Upper lobe of left lung (tissue), 6 donors: Measurements from ENCODE around the gene PPP2R2D. TPM values are rescaled to one million over a fixed set of nuclear protein-coding genes. Genes with fewer than 3 reads are reported as not detected.

ENCODE experiments used
- ATAC-seq, 2 donors: fragments of 200-7000 bp; cut with Tn5 transposase; one replicate each; pipeline ENCODE4 v1.9.1; 2022; ENCODE audit warnings: mild to moderate bottlenecking in 2 of 2, moderate library complexity in 2 of 2; ENCODE audit not compliant: low FRiP score in 2 of 2
- DNase-seq, 2 donors: peaks; one replicate each; pipeline ENCODE4 v3.0.0-alpha.2; 2019 to 2020
- H3K27ac ChIP-seq, 4 donors: fragments of 200-600 bp; sonication (generic); one replicate each; pipeline ENCODE4 v1.5.1; 2016 to 2019
- H3K27me3 ChIP-seq, 4 donors: fragments of 200-600 bp; sonication (generic); one replicate each; pipeline ENCODE4 v1.5.1; 2017 to 2019
- H3K36me3 ChIP-seq, 4 donors: fragments of 200-600 bp; sonication (generic); one replicate each; pipeline ENCODE4 v1.5.1; 2016 to 2019
- H3K4me1 ChIP-seq, 4 donors: fragments of 200-600 bp; sonication (generic); one replicate each; pipeline ENCODE4 v1.5.1; 2018 to 2019
- H3K4me3 ChIP-seq, 4 donors: fragments of 200-600 bp; sonication (generic); one replicate each; pipeline ENCODE4 v1.5.1; 2017 to 2019; ENCODE audit warnings: mild to moderate bottlenecking in 2 of 4, moderate library complexity in 1 of 4
- H3K9me3 ChIP-seq, 4 donors: fragments of 200-600 bp; sonication (generic); one replicate each; pipeline ENCODE4 v1.5.1; 2018 to 2019
- CTCF ChIP-seq, 6 experiments: fragments of 450-650 bp in 4 of 6; fragments of 200-600 bp in 2 of 6; sonication (generic) in 2 of 6; IDR thresholded peaks; one replicate each; pipeline ENCODE4 v1.5.1; 2016 to 2019; ENCODE audit warnings: antibody characterized with exemption in 6 of 6
- EP300 ChIP-seq, 4 donors: sonication (generic); formaldehyde crosslinking; IDR thresholded peaks; one replicate each; pipeline ENCODE4 v1.5.1; 2017; ENCODE audit warnings: antibody characterized with exemption in 4 of 4, control low read depth in 2 of 4
- POLR2A ChIP-seq, 4 donors: fragments of 450-650 bp; IDR thresholded peaks; one replicate each; pipeline ENCODE4 v1.5.1; 2016 to 2017; ENCODE audit warnings: antibody characterized with exemption in 4 of 4, mild to moderate bottlenecking in 2 of 4
- POLR2AphosphoS5 ChIP-seq, 2 donors: sonication (generic); formaldehyde crosslinking; IDR thresholded peaks; one replicate each; pipeline ENCODE4 v1.5.1; 2017; ENCODE audit warnings: antibody characterized with exemption in 2 of 2
- WGBS, 2 donors: methylation state at CpG; one replicate each; pipeline ENCODE4 v1.1.5; 2017 to 2018; 5-methylcytosine and 5-hydroxymethylcytosine counted together
- total RNA-seq, 6 donors: library from RNA; depleted of rRNA in 4 of 6; stranded (reverse); fragments of >200 nt in 4 of 6; gene quantifications; one replicate each; pipeline versions ENCODE4 v1.1.0 to v1.2.1, GENCODE V29; 2016 to 2021
- donor health status: DM: no; HTN: no; CAD: no; lungs with moderate emphysema.
- donor health status: DM: no; HTN: yes; CAD: no; lungs with severe emphysema.

Gene PPP2R2D
- total RNA-seq, 6 donors from 2014 or later: 20.5 to 60.8 (median 28.7) TPM

- peak overlapping the region; percentile 77 to 95 (median 86) for H3K4me3 ChIP-seq
- no peak for ATAC-seq
Measured at GRCh38 chr10:131899695-131900349, 986 bp upstream of the PPP2R2D start.

GRCh38 chr10:131901181-131901829 lies 497 bp downstream of the PPP2R2D start:
- peaks cover 0 to 3% (median 0%) of the 10 kb centered on the region in 4 donors for H3K27me3 ChIP-seq
- WGBS, 2 donors: 0 to 4% methylated on average over 14 to 19 of the region's 83 CpGs
- peak; percentile 55 to 93 for DNase-seq
- H3K9me3 ChIP-seq: no peaks in the 10 kb centered on the region
- H3K36me3 ChIP-seq: peaks cover 0 to 5% (median 0%) of the 10 kb centered on the region in 4 donors
- peak overlapping the region; percentile 77 to 95 (median 81) for H3K4me3 ChIP-seq
- H3K27ac ChIP-seq: peak overlapping the region; percentile 91 to 98 (median 95)
- H3K4me1 ChIP-seq: peaks cover 39 to 52% (median 44%) of the 10 kb centered on the region in 4 donors
- ATAC-seq: peak; percentile 58 to 64
- TF ChIP-seq POLR2A (IDR thresholded peaks at IDR 0.05) (peak in 1 of 4 donors; percentile 37), EP300 (IDR thresholded peaks at IDR 0.05) (no peak), POLR2AphosphoS5 (IDR thresholded peaks at IDR 0.05) (no peak), CTCF (IDR thresholded peaks at IDR 0.05) (no peak)

More at GRCh38 chr10:131899695-131900349, 986 bp upstream of the PPP2R2D start:
- WGBS, 2 donors: 23 to 28% methylated on average over 11 to 24 of the region's 24 CpGs
- peaks cover 30 to 40% (median 34%) of the 10 kb centered on the region in 4 donors for H3K4me1 ChIP-seq
- no peaks in the 10 kb centered on the region for H3K9me3 ChIP-seq
- DNase-seq: no peak
- no peaks in the 10 kb centered on the region for H3K36me3 ChIP-seq
- H3K27ac ChIP-seq: peak overlapping the region; percentile 91 to 98 (median 95)
- H3K27me3 ChIP-seq: peaks cover 0 to 3% (median 0%) of the 10 kb centered on the region in 4 donors
- TF ChIP-seq CTCF (IDR thresholded peaks at IDR 0.05): peak in 2 of 6 experiments; percentile 4 to 10
- TF ChIP-seq POLR2AphosphoS5 (IDR thresholded peaks at IDR 0.05): no peak
- TF ChIP-seq POLR2A (IDR thresholded peaks at IDR 0.05): no peak
- no peak for TF ChIP-seq EP300 (IDR thresholded peaks at IDR 0.05)

- TF ChIP-seq EP300 (IDR thresholded peaks at IDR 0.05) (no peak), CTCF (IDR thresholded peaks at IDR 0.05) (no peak), POLR2AphosphoS5 (IDR thresholded peaks at IDR 0.05) (no peak), POLR2A (IDR thresholded peaks at IDR 0.05) (no peak)
- Histone ChIP-seq H3K27ac (peak overlapping the region in 3 of 4 donors; percentile 94 to 98 (median 96)), H3K9me3 (no peaks in the 10 kb centered on the region), H3K4me1 (peaks cover 39 to 52% (median 46%) of the 10 kb centered on the region in 4 donors), H3K36me3 (peaks cover 0 to 5% (median 0%) of the 10 kb centered on the region in 4 donors), H3K27me3 (peaks cover 0 to 3% (median 0%) of the 10 kb centered on the region in 4 donors), H3K4me3 (peak overlapping the region in 3 of 4 donors; percentile 77 to 95 (median 81))
- 44 to 59% methylated on average over 5 of the region's 5 CpGs for WGBS, 2 donors
- no peak for DNase-seq
- ATAC-seq: no peak
Measured at GRCh38 chr10:131902211-131902610, 1.4 kb downstream of the PPP2R2D start.

- DNase-seq (no peak), ATAC-seq (no peak)
- WGBS, 2 donors: 96 to 98% methylated on average over 9 of the region's 9 CpGs
- TF ChIP-seq EP300 (IDR thresholded peaks at IDR 0.05) (no peak), CTCF (IDR thresholded peaks at IDR 0.05) (no peak), POLR2A (IDR thresholded peaks at IDR 0.05) (no peak), POLR2AphosphoS5 (IDR thresholded peaks at IDR 0.05) (no peak)
- Histone ChIP-seq H3K4me3 (peak overlapping the region in 1 of 4 donors; percentile 77), H3K27ac (no peak overlapping the region), H3K4me1 (peaks cover 39 to 53% (median 46%) of the 10 kb centered on the region in 4 donors), H3K36me3 (peaks cover 0 to 5% (median 0%) of the 10 kb centered on the region in 4 donors), H3K27me3 (peaks cover 0 to 3% (median 0%) of the 10 kb centered on the region in 4 donors), H3K9me3 (no peaks in the 10 kb centered on the region)
Measured at GRCh38 chr10:131902691-131903090, 1.9 kb downstream of the PPP2R2D start.
